WTC11 (cell line): ENCODE data around the gene ANKRD23. TPM values are rescaled to one million over a fixed set of nuclear protein-coding genes. Genes with fewer than 3 reads are reported as not detected.

ENCODE experiments used
- ATAC-seq: fragments of 200-7000 bp; cut with Tn5 transposase; 2 replicates; pipeline ENCODE4 v1.10.0; 2021; ENCODE audit warnings: mild to moderate bottlenecking, moderate library complexity
- CTCF ChIA-PET: fragments of 300-600 bp; sonication (Branson Sonifier 250); formaldehyde crosslinking; loops from one replicate; lab custom pipeline; 2021; ENCODE audit warnings: antibody characterized with exemption; lab: Charles Lee
- POLR2A ChIA-PET: fragments of 350-600 bp; sonication (Branson Sonifier 250); formaldehyde crosslinking; loops from one replicate; lab custom pipeline; 2021; ENCODE audit warnings: antibody characterized with exemption; lab: Charles Lee
- DNase-seq: peaks from one replicate; pipeline ENCODE4 v3.0.0; 2021; ENCODE audit warnings: low spot score
- H3K27ac Mint-ChIP-seq: 2 replicates; pipeline ENCODE4 v1.8.0; 2021; ENCODE audit warnings: mixed read lengths
- H3K27me3 Mint-ChIP-seq: 2 replicates; pipeline ENCODE4 v1.8.0; 2021; ENCODE audit warnings: low read depth, mild to moderate bottlenecking, moderate library complexity, mixed read lengths
- H3K36me3 Mint-ChIP-seq: 2 replicates; pipeline ENCODE4 v1.8.0; 2021; ENCODE audit warnings: mixed read lengths
- H3K4me1 Mint-ChIP-seq: 2 replicates; pipeline ENCODE4 v1.8.0; 2022; ENCODE audit warnings: mixed read lengths
- H3K4me3 Mint-ChIP-seq: 2 replicates; pipeline ENCODE4 v1.8.0; 2021; ENCODE audit warnings: mild to moderate bottlenecking, moderate library complexity, mixed read lengths
- H3K9me3 Mint-ChIP-seq: 2 replicates; pipeline ENCODE4 v1.8.0; 2021; ENCODE audit warnings: mixed read lengths
- AR ChIP-seq: fragments of 250-450 bp; sonication (Bioruptor Pico); IDR thresholded peaks from 2 replicates; pipeline ENCODE4 v1.9.0; 2021; ENCODE audit warnings: mild to moderate bottlenecking
- ATF1 ChIP-seq: sonication (generic); formaldehyde crosslinking; IDR thresholded peaks from 2 replicates; pipeline ENCODE4 v1.8.1; 2023; ENCODE audit warnings: mild to moderate bottlenecking, moderate library complexity, missing genetic modification reagents
- CBFB ChIP-seq: sonication (generic); formaldehyde crosslinking; IDR thresholded peaks from 2 replicates; pipeline ENCODE4 v1.8.1; 2022; ENCODE audit warnings: mild to moderate bottlenecking, low read depth, missing genetic modification reagents
- CREB1 ChIP-seq: sonication (generic); formaldehyde crosslinking; IDR thresholded peaks from 2 replicates; pipeline ENCODE4 v1.8.0; 2023; ENCODE audit warnings: mild to moderate bottlenecking, missing genetic modification reagents
- ETV6 ChIP-seq: sonication (generic); formaldehyde crosslinking; IDR thresholded peaks from 2 replicates; pipeline ENCODE4 v1.8.1; 2022; ENCODE audit warnings: mild to moderate bottlenecking, missing genetic modification reagents
- FOXJ3 ChIP-seq: sonication (generic); formaldehyde crosslinking; IDR thresholded peaks from 2 replicates; pipeline ENCODE4 v1.9.0; 2021; ENCODE audit warnings: missing genetic modification reagents, mild to moderate bottlenecking, borderline replicate concordance
- GTF2I ChIP-seq: fragments of 250-450 bp; sonication (Bioruptor Pico); conservative IDR thresholded peaks from 2 replicates; pipeline ENCODE4 v1.4.0; 2021; ENCODE audit warnings: mild to moderate bottlenecking
- HMGXB4 ChIP-seq: sonication (generic); formaldehyde crosslinking; IDR thresholded peaks from 2 replicates; pipeline ENCODE4 v1.8.1; 2023; ENCODE audit warnings: mild to moderate bottlenecking, moderate library complexity, missing genetic modification reagents
- MYBL2 ChIP-seq: sonication (generic); formaldehyde crosslinking; IDR thresholded peaks from 2 replicates; pipeline ENCODE4 v1.8.1; 2023; ENCODE audit warnings: mild to moderate bottlenecking, moderate library complexity, missing genetic modification reagents
- NFE2L1 ChIP-seq: sonication (generic); formaldehyde crosslinking; IDR thresholded peaks from 2 replicates; pipeline ENCODE4 v1.8.1; 2023; ENCODE audit warnings: missing genetic modification reagents
- PRDM15 ChIP-seq: sonication (generic); formaldehyde crosslinking; IDR thresholded peaks from 2 replicates; pipeline ENCODE4 v1.8.0; 2022; ENCODE audit warnings: missing genetic modification reagents
- SMAD4 ChIP-seq: sonication (generic); formaldehyde crosslinking; IDR thresholded peaks from 2 replicates; pipeline ENCODE4 v1.8.0; 2022; ENCODE audit warnings: mild to moderate bottlenecking, missing genetic modification reagents
- TCF7 ChIP-seq: sonication (generic); formaldehyde crosslinking; IDR thresholded peaks from 2 replicates; pipeline ENCODE4 v1.8.0; 2022; ENCODE audit warnings: mild to moderate bottlenecking, low read depth, missing genetic modification reagents, moderate library complexity
- USF1 ChIP-seq: sonication (generic); formaldehyde crosslinking; IDR thresholded peaks from 2 replicates; pipeline ENCODE4 v1.8.0; 2022; ENCODE audit warnings: mild to moderate bottlenecking, missing genetic modification reagents
- ZBTB43 ChIP-seq: sonication (generic); formaldehyde crosslinking; IDR thresholded peaks from 2 replicates; pipeline ENCODE4 v1.8.1; 2023; ENCODE audit warnings: mild to moderate bottlenecking, missing genetic modification reagents
- ZMAT4 ChIP-seq: fragments of 250-450 bp; sonication (Bioruptor Pico); IDR thresholded peaks from 2 replicates; pipeline ENCODE4 v1.9.0; 2021; ENCODE audit warnings: mild to moderate bottlenecking
- ZNF232 ChIP-seq: sonication (generic); formaldehyde crosslinking; IDR thresholded peaks from 2 replicates; pipeline ENCODE4 v1.8.0; 2022; ENCODE audit warnings: mild to moderate bottlenecking, missing genetic modification reagents
- ZNF416 ChIP-seq: fragments of 250-450 bp; sonication (Bioruptor Pico); IDR thresholded peaks from 2 replicates; pipeline ENCODE4 v1.9.0; 2021; ENCODE audit warnings: mild to moderate bottlenecking, inconsistent platforms
- ZNF423 ChIP-seq: fragments of 250-450 bp; sonication (Bioruptor Pico); IDR thresholded peaks from 2 replicates; pipeline ENCODE4 v2.1.2; 2022; ENCODE audit warnings: mild to moderate bottlenecking, moderate library complexity
- ZNF512 ChIP-seq: sonication (generic); formaldehyde crosslinking; IDR thresholded peaks from 2 replicates; pipeline ENCODE4 v1.8.1; 2022; ENCODE audit warnings: missing genetic modification reagents, borderline replicate concordance
- ZNF671 ChIP-seq: fragments of 250-450 bp; sonication (Bioruptor Pico); IDR thresholded peaks from 2 replicates; pipeline ENCODE4 v1.8.0; 2021; ENCODE audit warnings: mild to moderate bottlenecking
- total RNA-seq: library from RNA; stranded (reverse); gene quantifications from 3 replicates; pipeline ENCODE4 v1.2.3, GENCODE V29; 2021

ANKRD23 gene
- total RNA-seq, 1 experiment from 2014 or later = 3.2 TPM

- no peak overlapping the region for H3K4me3 Mint-ChIP-seq
- ChIA-PET POLR2A (no interaction called here), CTCF (interaction anchor here (1.5 to 2.2 kb wide), 5 partner anchors 11 to 65 kb away, joined by 3 to 10 read pairs (median 7); partner anchors contain the start of gene ANKRD39)
- no peak for DNase-seq
- 0 out of 2 replicates have a peak overlapping the region, but pooled peaks have one; percentile 19 for H3K27ac Mint-ChIP-seq
- H3K4me1 Mint-ChIP-seq = peaks cover 41% of the 10 kb centered on the region
- no peaks in the 10 kb centered on the region for H3K9me3 Mint-ChIP-seq
- no peaks in the 10 kb centered on the region for H3K36me3 Mint-ChIP-seq
- no peaks in the 10 kb centered on the region for H3K27me3 Mint-ChIP-seq
- no peak for ATAC-seq
- TF ChIP-seq MYBL2 (CRISPR knock-in tag) = no peak
- TF ChIP-seq NFE2L1 (CRISPR knock-in tag) = no peak
- no peak for TF ChIP-seq PRDM15 (CRISPR knock-in tag)
- TF ChIP-seq ETV6 (CRISPR knock-in tag) = no peak
- TF ChIP-seq ZBTB43 (CRISPR knock-in tag) = no peak
- TF ChIP-seq CBFB (CRISPR knock-in tag) = no peak
- TF ChIP-seq ZNF416 (CRISPR knock-in tag) = no peak
- no peak for TF ChIP-seq FOXJ3 (CRISPR knock-in tag)
- TF ChIP-seq HMGXB4 = no peak
Measured at GRCh38 chr2:96885432-96886347, 41.9 kb upstream of the ANKRD23 start.

- Mint-ChIP-seq H3K9me3 (no peaks in the 10 kb centered on the region), H3K36me3 (no peaks in the 10 kb centered on the region), H3K27me3 (no peaks in the 10 kb centered on the region), H3K4me1 (peaks cover 44% of the 10 kb centered on the region), H3K4me3 (no peak overlapping the region), H3K27ac (no peak overlapping the region)
- POLR2A ChIA-PET = no interaction called here
- DNase-seq (no peak), ATAC-seq (no peak)
- CTCF ChIA-PET = interaction anchor here (1.5 to 2.2 kb wide), 4 partner anchors 10 to 66 kb away, joined by 7 to 10 read pairs (median 7); partner anchors contain the start of gene ANKRD39
- TF ChIP-seq ZNF512 (CRISPR knock-in tag) = no peak
- TF ChIP-seq ZNF423 (CRISPR knock-in tag) = no peak
- no peak for TF ChIP-seq SMAD4 (CRISPR knock-in tag)
- TF ChIP-seq CREB1 (CRISPR knock-in tag) = no peak
- no peak for TF ChIP-seq TCF7 (CRISPR knock-in tag)
- no peak for TF ChIP-seq GTF2I (CRISPR knock-in tag)
- TF ChIP-seq ZNF232 (CRISPR knock-in tag) = no peak
- TF ChIP-seq ATF1 = no peak
- no peak for TF ChIP-seq ZMAT4
- no peak for TF ChIP-seq USF1 (CRISPR knock-in tag)
- TF ChIP-seq AR (CRISPR knock-in tag) = no peak
- TF ChIP-seq ZNF671 = no peak
Measured at GRCh38 chr2:96884299-96885094, 40.7 kb upstream of the ANKRD23 start.
